Tibial nerve (tissue), 4 donors: ENCODE results near the gene SFN. TPM values are rescaled to one million over a fixed set of nuclear protein-coding genes. Genes with fewer than 3 reads are reported as not detected.

Source experiments
- DNase-seq, 2 donors: peaks; one replicate each; pipeline ENCODE4 v3.0.0-alpha.2; 2019; ENCODE audit warnings: low spot score in 2 of 2
- H3K27ac ChIP-seq, 4 donors: fragments of 200-600 bp; sonication (generic) in 3 of 4; one replicate each; pipeline ENCODE4 v1.5.1; 2017 to 2019; ENCODE audit warnings: mild to moderate bottlenecking in 1 of 4
- H3K27me3 ChIP-seq, 2 donors: fragments of 200-600 bp; sonication (generic) in 1 of 2; one replicate each; pipeline versions ENCODE4 v1.5.1 to v1.6.0; 2017 to 2019
- H3K36me3 ChIP-seq, 3 donors: fragments of 200-600 bp; sonication (generic); one replicate each; pipeline ENCODE4 v1.5.1; 2018 to 2019
- H3K4me1 ChIP-seq, 4 donors: fragments of 200-600 bp; sonication (generic) in 3 of 4; one replicate each; pipeline ENCODE4 v1.5.1; 2017 to 2019
- H3K4me3 ChIP-seq, 4 donors: fragments of 200-600 bp; sonication (generic) in 3 of 4; one replicate each; pipeline ENCODE4 v1.5.1; 2017 to 2019; ENCODE audit warnings: mild to moderate bottlenecking in 1 of 4, moderate library complexity in 1 of 4
- H3K9me3 ChIP-seq, 4 donors: fragments of 200-600 bp; sonication (generic) in 3 of 4; one replicate each; pipeline ENCODE4 v1.5.1; 2017 to 2019
- EP300 ChIP-seq, 2 donors: sonication (generic); formaldehyde crosslinking; IDR thresholded peaks; one replicate each; pipeline ENCODE4 v1.6.1; 2017; ENCODE audit warnings: antibody characterized with exemption in 2 of 2, mild to moderate bottlenecking in 1 of 2
- POLR2A ChIP-seq, 2 donors: fragments of 450-650 bp; IDR thresholded peaks; one replicate each; pipeline ENCODE4 v1.6.1; 2017; ENCODE audit warnings: antibody characterized with exemption in 2 of 2, mild to moderate bottlenecking in 2 of 2, moderate library complexity in 2 of 2
- WGBS, 2 donors: methylation state at CpG; one replicate each; pipeline ENCODE4 v1.1.5; 2018; 5-methylcytosine and 5-hydroxymethylcytosine counted together
- total RNA-seq, 4 donors: library from RNA; depleted of rRNA; stranded (reverse); fragments of >200 nt; gene quantifications; one replicate each; pipeline ENCODE4 v1.1.0, GENCODE V29; 2016
- TF ChIP-seq, protein P1 (sequence below), 5 experiments: fragments of 200-600 bp in 3 of 5; fragments of 450-650 bp in 2 of 5; sonication (generic) in 3 of 5; IDR thresholded peaks; one replicate each; pipeline ENCODE4 v1.5.1; 2016 to 2019; ENCODE audit warnings: antibody characterized with exemption in 5 of 5, mild to moderate bottlenecking in 3 of 5, moderate library complexity in 2 of 5

SFN gene
- total RNA-seq, 4 donors from 2014 or later, result not detected

DNA sequence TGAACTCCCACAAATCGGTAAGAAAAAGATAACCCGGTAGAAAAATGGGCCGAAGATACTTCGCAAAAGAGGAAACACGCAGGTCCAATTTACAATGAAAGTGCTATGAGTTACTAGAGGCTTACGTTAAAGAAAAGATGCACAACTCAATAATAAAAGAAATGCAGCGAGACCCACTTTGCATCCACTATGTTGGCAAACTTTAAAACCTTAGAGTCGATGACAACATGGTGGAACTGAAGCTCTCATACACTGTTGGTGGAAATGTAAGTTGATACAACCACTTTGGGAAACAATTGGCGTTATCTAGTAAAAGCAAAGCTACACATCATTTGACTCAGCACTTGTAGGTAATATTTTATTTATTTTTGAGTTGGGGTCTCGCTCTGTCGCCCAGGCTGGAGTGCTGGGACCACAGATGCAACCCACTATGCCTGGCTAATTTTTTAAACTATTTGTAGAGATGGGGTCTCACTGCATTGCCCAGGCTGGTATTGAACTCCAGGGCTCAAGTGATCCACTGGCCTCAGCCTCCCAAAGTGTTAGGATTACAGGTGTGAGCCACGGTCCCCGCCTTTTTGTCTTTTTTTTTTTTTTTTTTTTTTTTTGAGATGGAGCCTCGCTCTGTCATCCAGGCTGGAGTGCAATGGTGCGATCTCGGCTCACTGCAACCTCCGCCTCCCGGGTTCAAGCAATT, 38.0 kb downstream of the SFN start:
- H3K27ac ChIP-seq, result peak overlapping the region; percentile 72 to 87 (median 78)
- peaks cover 0 to 24% (median 2%) of the 10 kb centered on the region in 3 donors for H3K36me3 ChIP-seq
- H3K9me3 ChIP-seq, result no peaks in the 10 kb centered on the region
- WGBS, 2 donors, result 69 to 72% methylated on average over 18 of the region's 18 CpGs
- DNase-seq, result no peak
- peaks cover 4 to 34% (median 7%) of the 10 kb centered on the region in 4 donors for H3K4me1 ChIP-seq
- no peaks in the 10 kb centered on the region for H3K27me3 ChIP-seq
- H3K4me3 ChIP-seq, result peak overlapping the region; percentile 70 to 97 (median 87)
- TF ChIP-seq POLR2A (IDR thresholded peaks at IDR 0.05) (no peak), EP300 (IDR thresholded peaks at IDR 0.05) (no peak)
- TF ChIP-seq, protein P1, sequence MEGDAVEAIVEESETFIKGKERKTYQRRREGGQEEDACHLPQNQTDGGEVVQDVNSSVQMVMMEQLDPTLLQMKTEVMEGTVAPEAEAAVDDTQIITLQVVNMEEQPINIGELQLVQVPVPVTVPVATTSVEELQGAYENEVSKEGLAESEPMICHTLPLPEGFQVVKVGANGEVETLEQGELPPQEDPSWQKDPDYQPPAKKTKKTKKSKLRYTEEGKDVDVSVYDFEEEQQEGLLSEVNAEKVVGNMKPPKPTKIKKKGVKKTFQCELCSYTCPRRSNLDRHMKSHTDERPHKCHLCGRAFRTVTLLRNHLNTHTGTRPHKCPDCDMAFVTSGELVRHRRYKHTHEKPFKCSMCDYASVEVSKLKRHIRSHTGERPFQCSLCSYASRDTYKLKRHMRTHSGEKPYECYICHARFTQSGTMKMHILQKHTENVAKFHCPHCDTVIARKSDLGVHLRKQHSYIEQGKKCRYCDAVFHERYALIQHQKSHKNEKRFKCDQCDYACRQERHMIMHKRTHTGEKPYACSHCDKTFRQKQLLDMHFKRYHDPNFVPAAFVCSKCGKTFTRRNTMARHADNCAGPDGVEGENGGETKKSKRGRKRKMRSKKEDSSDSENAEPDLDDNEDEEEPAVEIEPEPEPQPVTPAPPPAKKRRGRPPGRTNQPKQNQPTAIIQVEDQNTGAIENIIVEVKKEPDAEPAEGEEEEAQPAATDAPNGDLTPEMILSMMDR (IDR thresholded peaks at IDR 0.05), result no peak

DNA sequence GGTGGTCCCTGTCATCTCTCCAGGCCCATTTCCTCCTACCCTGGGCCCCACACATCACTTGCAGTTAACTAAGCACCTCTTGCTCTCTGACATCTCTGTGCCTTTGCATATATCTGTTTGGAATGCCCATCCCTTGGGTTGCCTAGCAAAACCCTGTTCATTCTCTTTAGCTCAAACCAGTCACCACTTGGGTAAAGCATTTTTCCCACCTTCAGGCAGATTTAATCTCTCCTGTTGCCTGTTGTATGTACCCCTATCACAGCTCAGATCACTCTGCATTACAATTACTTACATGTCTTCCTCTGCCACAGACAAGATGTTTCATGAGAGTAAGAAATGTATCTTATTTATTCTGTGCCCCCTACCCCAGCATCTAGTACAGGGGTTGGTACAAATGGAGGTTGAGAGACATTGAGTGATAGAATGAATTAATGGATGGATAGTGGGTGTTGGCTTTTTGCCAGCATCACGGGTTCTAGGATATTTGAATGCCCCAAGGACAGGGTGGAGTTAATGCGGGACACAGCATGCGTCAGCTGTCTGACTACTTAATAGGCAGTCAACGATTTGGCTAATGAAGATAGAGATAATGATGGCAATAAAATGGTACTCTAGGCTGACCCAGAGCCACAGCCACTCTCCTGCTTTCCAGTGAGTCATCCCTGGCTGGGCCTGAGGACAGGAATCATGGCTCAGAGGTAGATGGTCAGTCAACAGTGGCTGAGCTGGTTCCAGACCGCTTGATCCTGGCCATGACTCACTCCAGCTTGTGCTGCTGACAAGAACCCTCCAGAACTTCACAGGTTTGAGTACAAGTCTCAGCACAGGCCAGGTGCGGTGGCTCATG, 44.3 kb downstream of the SFN start:
- no peak for DNase-seq
- Histone ChIP-seq H3K4me1 (no peaks in the 10 kb centered on the region), H3K36me3 (no peaks in the 10 kb centered on the region), H3K9me3 (no peaks in the 10 kb centered on the region), H3K4me3 (no peak overlapping the region), H3K27me3 (no peaks in the 10 kb centered on the region), H3K27ac (no peak overlapping the region)
- no peak for TF ChIP-seq POLR2A (IDR thresholded peaks at IDR 0.05)
- TF ChIP-seq, protein P1 (IDR thresholded peaks at IDR 0.05), result no peak
- no peak for TF ChIP-seq EP300 (IDR thresholded peaks at IDR 0.05)
- WGBS, 2 donors, result 54 to 57% methylated on average over 6 of the region's 6 CpGs

DNA sequence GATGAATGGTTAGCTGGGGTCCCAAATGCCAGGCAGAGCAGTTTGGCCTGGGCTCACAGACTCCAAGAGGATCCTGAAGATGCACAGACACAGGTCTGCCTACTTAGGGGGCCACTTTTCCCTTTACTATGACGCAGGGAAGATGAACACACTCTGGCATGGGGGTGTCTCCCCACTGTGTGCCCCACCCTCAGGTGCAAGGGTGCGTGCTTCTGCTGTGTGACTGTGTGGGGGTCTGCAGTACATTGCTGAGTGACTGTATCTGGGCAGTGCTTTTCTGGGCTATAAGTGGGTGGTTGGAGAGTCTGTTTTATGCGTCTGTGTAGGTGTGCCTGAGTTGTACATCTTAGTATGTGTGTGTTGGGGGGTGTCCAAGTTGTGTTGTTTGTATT, 47.0 kb downstream of the SFN start:
- H3K4me3 ChIP-seq, result no peak overlapping the region
- H3K4me1 ChIP-seq, result no peaks in the 10 kb centered on the region
- H3K27ac ChIP-seq, result no peak overlapping the region
- 70 to 71% methylated on average over 3 of the region's 3 CpGs for WGBS, 2 donors
- no peaks in the 10 kb centered on the region for H3K36me3 ChIP-seq
- no peak for DNase-seq
- H3K9me3 ChIP-seq, result no peaks in the 10 kb centered on the region
- H3K27me3 ChIP-seq, result no peaks in the 10 kb centered on the region
- TF ChIP-seq, protein P1 (IDR thresholded peaks at IDR 0.05), result no peak
- no peak for TF ChIP-seq EP300 (IDR thresholded peaks at IDR 0.05)
- TF ChIP-seq POLR2A (IDR thresholded peaks at IDR 0.05), result no peak

DNA sequence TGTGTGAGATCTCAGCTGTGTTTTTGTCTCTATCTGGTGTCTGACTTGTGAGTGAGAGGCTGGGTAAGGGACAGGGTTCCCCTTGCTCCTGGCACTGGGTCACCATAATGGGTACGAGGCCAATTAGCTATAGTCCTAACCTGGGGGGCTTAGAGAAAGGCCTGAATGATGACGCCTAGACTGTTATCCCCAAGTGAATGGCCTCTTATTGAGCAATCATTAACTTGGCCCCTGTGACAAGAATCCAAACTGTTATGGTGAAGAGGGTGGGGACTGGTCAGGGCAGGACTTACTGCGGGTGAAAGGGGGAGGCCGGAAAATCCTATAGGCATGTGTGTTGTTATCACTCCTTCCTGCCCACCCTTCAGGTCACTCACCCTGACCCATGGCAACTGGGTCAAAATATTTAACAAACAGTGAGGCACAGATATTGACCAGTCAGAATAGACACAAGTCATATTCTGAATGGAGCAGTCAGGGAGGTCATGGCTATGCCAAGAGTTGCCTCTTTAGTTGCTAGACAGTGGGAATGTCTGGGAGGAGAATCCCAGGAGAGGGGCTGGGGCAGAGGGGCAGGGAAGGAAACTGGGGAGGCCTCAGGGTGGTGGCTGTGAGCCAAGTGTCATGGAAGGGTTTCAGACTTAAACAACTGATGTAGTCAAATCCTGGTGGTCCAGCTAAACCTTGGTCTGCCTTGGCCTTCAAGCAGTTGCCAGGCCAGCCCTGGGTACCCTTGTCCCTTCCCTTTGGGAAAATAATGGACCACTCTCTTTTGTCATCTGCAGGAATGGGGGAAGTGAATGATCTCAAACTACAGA, 47.6 kb downstream of the SFN start:
- H3K27ac ChIP-seq, result no peak overlapping the region
- WGBS, 2 donors, result 61 to 67% methylated on average over 4 of the region's 4 CpGs
- DNase-seq, result no peak
- H3K4me1 ChIP-seq, result no peaks in the 10 kb centered on the region
- no peaks in the 10 kb centered on the region for H3K36me3 ChIP-seq
- TF ChIP-seq, protein P1 (IDR thresholded peaks at IDR 0.05), result no peak
- no peak for TF ChIP-seq POLR2A (IDR thresholded peaks at IDR 0.05)
- no peak for TF ChIP-seq EP300 (IDR thresholded peaks at IDR 0.05)
- H3K4me3 ChIP-seq, result no peak overlapping the region
- no peaks in the 10 kb centered on the region for H3K9me3 ChIP-seq
- H3K27me3 ChIP-seq, result no peaks in the 10 kb centered on the region
